Activated naive CD8-positive, alpha-beta T cell treated with anti-CD3 and anti-CD28 coated beads, Interleukin-2, amount 50 U/mL, for 16 hours (primary cell): ENCODE results near the gene GDF11.
A peak's percentile ranks its signal among the peaks of the same experiment; 100 is the strongest.

Source experiments
- DNase-seq: peaks from one replicate; pipeline ENCODE4 v3.0.0-alpha.2; 2020; ENCODE audit warnings: low read depth, low spot score

GDF11 gene

GRCh38 chr12:55723516-55724225, 19.3 kb upstream of the GDF11 start:
- DNase-seq = no peak

GRCh38 chr12:55724226-55724939, 18.5 kb upstream of the GDF11 start:
- DNase-seq = no peak

- DNase-seq = no peak
These were observed 18.0 kb upstream of the GDF11 start for GRCh38 chr12:55724940-55725309.

- DNase-seq = no peak
These were observed 17.4 kb upstream of the GDF11 start for GRCh38 chr12:55725556-55725955.

- DNase-seq = no peak
These were observed 16.0 kb upstream of the GDF11 start for GRCh38 chr12:55726971-55727370.

- DNase-seq = no peak
These were observed 15.2 kb upstream of the GDF11 start for GRCh38 chr12:55727643-55728185.

- no peak for DNase-seq
These were observed 14.6 kb upstream of the GDF11 start for GRCh38 chr12:55728186-55728938.

GRCh38 chr12:55728939-55729818, 13.7 kb upstream of the GDF11 start, which contains the start of gene CD63:
TSS of gene CD63 (minus strand) at chr12:55729009. CDS start at chr12:55728341, 668 bp downstream.
- peak; percentile 47 for DNase-seq

- DNase-seq = no peak
These were observed 12.8 kb upstream of the GDF11 start for GRCh38 chr12:55729819-55730818.

- no peak for DNase-seq
These were observed 10.6 kb upstream of the GDF11 start for GRCh38 chr12:55732288-55732687.

- no peak for DNase-seq
These were observed 9.8 kb upstream of the GDF11 start for GRCh38 chr12:55733021-55733555.

- no peak for DNase-seq
These were observed 9.1 kb upstream of the GDF11 start for GRCh38 chr12:55733858-55734257.

- no peak for DNase-seq
These were observed 8.3 kb upstream of the GDF11 start for GRCh38 chr12:55734595-55734994.

GRCh38 chr12:55736076-55736475, 6.8 kb upstream of the GDF11 start:
- DNase-seq = no peak

- no peak for DNase-seq
These were observed 5.9 kb upstream of the GDF11 start for GRCh38 chr12:55736780-55737580.

- no peak for DNase-seq
These were observed 5.3 kb upstream of the GDF11 start for GRCh38 chr12:55737581-55738122.

GRCh38 chr12:55738123-55739024, 4.5 kb upstream of the GDF11 start:
- DNase-seq = peak; percentile 62

GRCh38 chr12:55739025-55739378, 3.9 kb upstream of the GDF11 start:
- no peak for DNase-seq
